NCI-H226 (cell line): ENCODE data around the gene CLCN2.

Experiments used
- DNase-seq: peaks from one replicate; pipeline ENCODE4 v3.0.0-alpha.2; 2015

The CLCN2 gene

GRCh38 chr3:184361532-184361931, at the start of gene CLCN2, which contains the start of gene POLR2H:
CLCN2 (minus strand) TSS chr3:184361605; CDS start chr3:184361479, 126 bp downstream.
POLR2H (plus strand) TSS chr3:184361710; CDS start chr3:184363493, 1,783 bp downstream.
- DNase-seq: peak; percentile 64

- no peak for DNase-seq
Measured at GRCh38 chr3:184409946-184410500, 48.6 kb upstream of the CLCN2 start.

DNA sequence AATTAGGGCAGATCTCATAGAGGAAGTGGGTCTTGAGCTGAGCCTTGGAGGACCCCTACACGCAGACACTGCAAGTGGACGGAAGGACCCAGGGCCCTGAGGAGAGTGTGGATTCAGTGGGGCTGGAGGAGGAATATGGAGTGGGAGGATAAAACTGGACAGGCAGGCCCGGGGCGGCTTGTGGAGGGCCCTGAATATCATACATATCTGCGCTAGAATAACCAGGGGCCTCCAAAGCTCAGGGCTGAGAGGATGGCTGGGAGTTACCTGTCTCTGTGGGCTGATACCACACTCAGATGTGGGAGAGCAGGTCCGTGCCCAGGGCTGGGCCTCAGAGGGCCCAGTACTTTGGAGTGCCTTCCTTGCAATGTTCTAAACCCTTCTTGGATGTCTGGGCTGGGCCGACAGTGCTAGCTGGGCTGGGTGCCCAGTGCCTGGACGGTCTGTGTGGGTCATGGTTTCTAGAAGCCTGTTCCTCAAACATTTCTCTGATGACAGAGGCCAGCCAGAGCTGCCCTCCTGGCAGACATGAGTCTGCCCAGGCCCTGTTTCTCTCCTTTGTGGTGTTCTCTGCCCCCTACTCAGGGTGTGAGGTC, 48.0 kb upstream of the CLCN2 start:
- no peak for DNase-seq

- DNase-seq: no peak
Measured at GRCh38 chr3:184405075-184406030, 43.9 kb upstream of the CLCN2 start.

GRCh38 chr3:184399410-184399809, 38.0 kb upstream of the CLCN2 start:
- DNase-seq: peak; percentile 60

- DNase-seq: no peak
Measured at GRCh38 chr3:184395320-184395660, 33.9 kb upstream of the CLCN2 start.

- no peak for DNase-seq
Measured at GRCh38 chr3:184391266-184391665, 29.9 kb upstream of the CLCN2 start.

DNA sequence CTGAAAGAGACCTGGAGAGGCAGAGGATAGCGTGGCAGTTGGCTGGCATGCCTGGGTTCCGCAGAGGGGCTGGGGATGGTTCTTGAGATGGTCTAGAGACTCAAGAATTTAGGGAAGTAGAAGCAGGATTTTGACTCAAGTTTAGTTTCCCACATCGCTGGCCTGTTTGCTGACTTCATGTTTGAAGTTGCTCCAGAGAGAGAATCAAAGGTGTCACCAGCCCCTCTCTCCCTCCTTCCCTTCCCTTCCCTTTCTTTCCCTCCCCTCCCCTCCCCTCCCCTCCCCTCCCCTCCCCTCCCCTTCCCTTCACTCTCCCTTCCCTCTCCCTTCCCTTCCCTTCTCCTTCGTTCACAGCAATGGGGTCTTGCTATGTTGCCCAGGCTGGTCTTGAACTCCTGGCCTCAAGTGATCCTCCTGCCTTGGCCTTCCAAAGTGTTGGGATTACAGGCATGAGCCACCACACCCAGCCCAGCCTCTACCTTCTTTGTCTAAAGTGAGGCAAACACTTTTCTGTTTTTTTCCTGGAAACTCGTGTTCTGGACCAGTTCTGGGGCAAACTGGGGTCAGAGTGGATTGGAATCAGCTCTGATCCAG, 28.6 kb upstream of the CLCN2 start:
- no peak for DNase-seq

- no peak for DNase-seq
Measured at GRCh38 chr3:184389384-184389783, 28.0 kb upstream of the CLCN2 start.

DNA sequence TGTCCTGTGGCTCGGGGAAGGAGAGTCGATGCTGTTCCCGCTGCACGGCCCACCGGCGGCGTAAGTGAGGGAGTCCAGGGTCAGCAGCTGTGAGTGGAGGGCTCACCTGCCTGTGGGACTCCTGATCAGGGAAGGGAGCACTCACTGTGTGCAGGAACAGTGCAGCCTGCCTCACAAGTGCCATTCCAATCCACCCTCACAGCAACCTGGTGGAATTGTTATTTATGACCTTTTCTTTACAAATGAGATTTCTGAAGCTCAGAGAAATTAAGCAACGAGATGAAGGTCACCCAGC, 27.5 kb upstream of the CLCN2 start:
- no peak for DNase-seq

- DNase-seq: no peak
Measured at GRCh38 chr3:184388164-184388935, 26.9 kb upstream of the CLCN2 start.

DNA sequence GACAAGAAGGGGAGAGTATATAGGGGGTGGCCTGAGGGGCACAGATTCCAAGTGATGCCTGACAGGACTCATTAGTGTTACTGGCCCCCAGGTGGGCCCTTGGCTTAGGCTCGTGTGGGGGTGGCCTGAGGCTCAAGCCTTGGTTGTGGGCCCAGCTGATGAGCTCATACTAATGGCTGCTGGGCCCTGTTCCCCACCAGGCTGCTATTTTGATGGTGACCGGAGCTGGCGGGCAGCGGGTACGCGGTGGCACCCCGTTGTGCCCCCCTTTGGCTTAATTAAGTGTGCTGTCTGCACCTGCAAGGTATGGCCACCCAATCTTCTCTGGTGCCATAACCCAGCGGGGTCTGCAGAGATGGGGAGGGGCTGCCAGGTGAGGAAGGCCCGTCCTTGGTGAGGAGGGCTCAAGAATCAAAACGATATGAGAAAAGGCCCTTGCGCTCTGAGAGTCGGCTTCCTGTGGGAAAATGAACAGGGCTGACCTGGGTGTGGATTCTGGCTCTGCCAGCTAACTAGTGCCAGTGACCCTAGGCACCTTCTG, 25.8 kb upstream of the CLCN2 start:
- DNase-seq: no peak

GRCh38 chr3:184386047-184386806, 24.8 kb upstream of the CLCN2 start:
- no peak for DNase-seq

GRCh38 chr3:184384856-184385422, 23.5 kb upstream of the CLCN2 start:
- DNase-seq: no peak

DNA sequence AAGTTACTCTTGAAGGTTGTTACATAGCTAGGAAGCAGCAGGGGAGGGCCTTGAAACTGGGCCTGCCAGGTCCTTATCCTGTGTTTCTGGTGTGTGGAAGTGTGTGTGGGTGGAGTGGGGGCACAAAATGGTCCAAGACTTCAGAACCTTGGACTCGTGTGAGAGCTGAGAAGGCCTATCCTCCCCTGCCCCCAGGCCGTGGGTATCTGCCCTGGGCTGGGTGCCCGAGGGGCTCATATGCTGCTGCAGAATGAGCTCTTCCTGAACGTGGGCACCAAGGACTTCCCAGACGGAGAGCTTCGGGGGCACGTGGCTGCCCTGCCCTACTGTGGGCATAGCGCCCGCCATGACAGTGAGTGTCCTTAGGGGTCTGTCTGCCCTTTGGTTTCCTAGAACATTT, 22.9 kb upstream of the CLCN2 start:
- DNase-seq: no peak

DNA sequence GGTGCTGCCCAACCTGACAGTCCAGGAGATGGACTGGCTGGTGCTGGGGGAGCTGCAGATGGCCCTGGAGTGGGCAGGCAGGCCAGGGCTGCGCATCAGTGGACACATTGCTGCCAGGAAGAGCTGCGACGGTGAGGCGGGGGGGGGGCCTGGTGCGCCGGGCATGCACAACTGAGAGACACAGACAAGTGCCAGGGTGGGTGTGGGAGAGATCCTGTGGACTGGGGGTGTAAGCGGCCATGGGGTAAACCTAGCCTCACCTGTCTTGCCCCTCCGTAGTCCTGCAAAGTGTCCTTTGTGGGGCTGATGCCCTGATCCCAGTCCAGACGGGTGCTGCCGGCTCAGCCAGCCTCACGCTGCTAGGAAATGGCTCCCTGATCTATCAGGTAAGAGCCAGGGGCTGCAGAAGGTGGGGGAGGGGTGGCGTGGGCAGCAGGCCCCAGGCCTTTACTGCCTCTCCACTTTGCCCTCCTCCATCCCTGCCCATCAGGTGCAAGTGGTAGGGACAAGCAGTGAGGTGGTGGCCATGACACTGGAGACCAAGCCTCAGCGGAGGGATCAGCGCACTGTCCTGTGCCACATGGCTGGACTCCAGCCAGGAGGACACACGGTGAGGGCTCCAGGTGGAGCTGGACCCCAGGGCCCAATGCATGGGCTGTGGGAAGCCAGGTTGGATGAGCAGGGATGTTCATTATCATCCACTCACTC, 21.8 kb upstream of the CLCN2 start:
- no peak for DNase-seq

DNA sequence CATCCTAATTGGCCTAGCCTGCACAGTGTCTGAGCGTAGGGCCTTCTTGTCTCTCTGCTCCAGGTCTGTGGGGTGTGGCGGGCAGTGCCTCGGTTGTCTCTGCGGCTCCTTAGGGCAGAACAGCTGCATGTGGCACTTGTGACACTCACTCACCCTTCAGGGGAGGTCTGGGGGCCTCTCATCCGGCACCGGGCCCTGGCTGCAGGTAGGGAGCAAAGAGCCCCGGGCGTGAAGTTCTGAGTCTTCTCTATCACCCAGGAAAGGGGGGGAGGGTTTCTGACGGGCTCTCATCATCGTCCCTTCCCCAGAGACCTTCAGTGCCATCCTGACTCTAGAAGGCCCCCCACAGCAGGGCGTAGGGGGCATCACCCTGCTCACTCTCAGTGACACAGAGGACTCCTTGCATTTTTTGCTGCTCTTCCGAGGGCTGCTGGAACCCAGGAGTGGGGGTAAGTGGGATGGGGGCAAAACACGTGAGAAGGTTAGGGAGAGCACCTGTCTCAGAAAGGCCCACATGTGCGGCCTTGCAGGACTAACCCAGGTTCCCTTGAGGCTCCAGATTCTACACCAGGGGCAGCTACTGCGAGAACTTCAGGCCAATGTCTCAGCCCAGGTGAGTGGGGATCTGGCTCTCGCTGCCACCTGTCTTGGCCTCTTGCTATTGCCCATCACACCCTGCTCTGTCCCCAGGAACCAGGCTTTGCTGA, 21.1 kb upstream of the CLCN2 start:
- DNase-seq: no peak

DNA sequence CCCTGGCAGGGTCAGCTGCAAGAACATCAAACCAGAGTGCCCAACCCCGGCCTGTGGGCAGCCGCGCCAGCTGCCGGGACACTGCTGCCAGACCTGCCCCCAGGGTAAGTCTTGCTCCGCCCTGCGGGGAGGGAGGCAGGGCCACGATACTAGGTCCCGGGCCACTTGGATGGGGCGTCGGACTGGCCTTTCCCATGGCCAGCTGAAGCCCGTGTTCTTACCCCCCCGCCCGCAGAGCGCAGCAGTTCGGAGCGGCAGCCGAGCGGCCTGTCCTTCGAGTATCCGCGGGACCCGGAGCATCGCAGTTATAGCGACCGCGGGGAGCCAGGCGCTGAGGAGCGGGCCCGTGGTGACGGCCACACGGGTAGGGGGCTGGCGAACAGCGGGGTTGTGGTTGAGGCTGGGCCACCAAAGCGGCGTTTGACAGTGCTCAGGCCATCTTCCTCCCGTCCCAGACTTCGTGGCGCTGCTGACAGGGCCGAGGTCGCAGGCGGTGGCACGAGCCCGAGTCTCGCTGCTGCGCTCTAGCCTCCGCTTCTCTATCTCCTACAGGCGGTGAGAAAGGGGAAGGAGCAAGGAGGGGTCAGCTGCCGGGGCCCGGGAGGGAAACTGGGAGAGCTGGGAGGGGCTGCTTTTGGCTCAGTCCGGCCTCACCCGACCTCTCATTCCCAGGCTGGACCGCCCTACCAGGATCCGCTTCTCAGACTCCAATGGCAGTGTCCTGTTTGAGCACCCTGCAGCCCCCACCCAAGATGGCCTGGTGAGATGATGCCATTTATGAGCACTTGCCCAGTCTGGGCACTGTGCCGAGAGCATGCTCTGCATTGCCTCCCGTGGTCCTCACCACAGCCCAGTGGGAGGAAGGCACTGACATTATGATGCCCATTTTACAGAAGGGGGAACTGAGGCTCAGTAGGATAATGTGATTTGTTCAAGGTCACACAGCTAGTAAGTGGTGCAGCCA, 20.1 kb upstream of the CLCN2 start:
- DNase-seq: no peak
